ENCODE results near the gene RAB20. TPM values are rescaled to one million over a fixed set of nuclear protein-coding genes. Genes with fewer than 3 reads are reported as not detected.
A peak's percentile ranks its signal among the peaks of the same experiment; 100 is the strongest.

RAB20 gene
- total and polyA plus RNA-seq, 3 donors from 2014 or later: 22.0 to 41.1 (median 27.2) TPM

DNA sequence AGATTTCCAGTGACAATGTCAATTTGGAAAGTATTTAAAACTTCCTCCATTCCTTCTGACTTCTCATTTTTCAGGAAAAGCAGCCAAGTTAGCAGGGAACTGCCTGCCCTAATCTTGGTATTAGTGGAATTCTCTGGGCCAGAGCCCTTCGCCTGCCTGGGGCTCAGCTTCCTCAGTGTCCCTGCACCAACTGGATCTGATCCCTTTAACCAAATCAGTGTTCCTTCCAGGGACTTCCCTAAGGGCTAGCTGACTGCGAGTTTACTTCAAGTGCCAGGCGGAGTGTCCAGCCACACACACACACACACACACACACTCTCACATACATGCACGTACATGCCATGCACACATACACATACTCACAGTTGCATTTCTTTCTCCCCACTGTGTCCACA, 20.0 kb downstream of the RAB20 start:
- peak overlapping the region; percentile 13 to 77 for H3K27ac ChIP-seq
- no peak for DNase-seq
- intact Hi-C loops (cut with DNase I; ENCODE audit: low total_unique reads): no loop called here

DNA sequence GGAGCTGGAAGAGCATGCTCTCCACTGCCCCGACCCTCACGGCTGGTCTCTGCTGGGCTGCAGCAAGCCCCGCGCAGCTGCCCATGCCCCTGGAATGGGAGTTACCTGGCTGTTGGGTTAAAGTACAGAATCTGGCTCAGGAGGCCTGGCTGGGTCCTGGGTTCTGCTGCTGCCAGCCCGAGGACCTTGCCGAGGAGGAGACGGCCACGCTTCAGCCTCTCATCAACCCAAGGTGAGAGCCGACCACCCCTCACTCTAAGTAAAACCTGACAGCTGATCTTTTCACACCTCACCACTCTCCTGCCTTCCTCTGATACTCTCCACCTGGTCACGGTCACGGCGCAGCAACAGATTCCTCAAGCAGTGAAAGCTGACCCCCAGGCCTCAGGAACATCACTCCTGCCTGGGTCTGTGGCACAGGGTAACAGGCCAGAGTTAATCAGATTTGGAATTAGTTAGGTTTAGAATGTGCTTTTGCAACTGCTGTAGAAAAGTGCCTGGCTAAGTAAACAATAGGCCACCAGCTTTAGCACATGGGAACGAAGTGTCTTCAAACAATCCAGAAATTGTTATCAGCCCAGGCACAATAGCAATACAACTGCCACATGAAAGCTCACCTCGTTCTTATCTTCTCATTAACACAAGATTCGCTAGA, 20.5 kb downstream of the RAB20 start:
- no peak for TF ChIP-seq POLR2A (IDR thresholded peaks at IDR 0.05)
- TF ChIP-seq, protein P1, sequence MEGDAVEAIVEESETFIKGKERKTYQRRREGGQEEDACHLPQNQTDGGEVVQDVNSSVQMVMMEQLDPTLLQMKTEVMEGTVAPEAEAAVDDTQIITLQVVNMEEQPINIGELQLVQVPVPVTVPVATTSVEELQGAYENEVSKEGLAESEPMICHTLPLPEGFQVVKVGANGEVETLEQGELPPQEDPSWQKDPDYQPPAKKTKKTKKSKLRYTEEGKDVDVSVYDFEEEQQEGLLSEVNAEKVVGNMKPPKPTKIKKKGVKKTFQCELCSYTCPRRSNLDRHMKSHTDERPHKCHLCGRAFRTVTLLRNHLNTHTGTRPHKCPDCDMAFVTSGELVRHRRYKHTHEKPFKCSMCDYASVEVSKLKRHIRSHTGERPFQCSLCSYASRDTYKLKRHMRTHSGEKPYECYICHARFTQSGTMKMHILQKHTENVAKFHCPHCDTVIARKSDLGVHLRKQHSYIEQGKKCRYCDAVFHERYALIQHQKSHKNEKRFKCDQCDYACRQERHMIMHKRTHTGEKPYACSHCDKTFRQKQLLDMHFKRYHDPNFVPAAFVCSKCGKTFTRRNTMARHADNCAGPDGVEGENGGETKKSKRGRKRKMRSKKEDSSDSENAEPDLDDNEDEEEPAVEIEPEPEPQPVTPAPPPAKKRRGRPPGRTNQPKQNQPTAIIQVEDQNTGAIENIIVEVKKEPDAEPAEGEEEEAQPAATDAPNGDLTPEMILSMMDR (IDR thresholded peaks at IDR 0.05): no peak
- intact Hi-C loops (cut with DNase I; ENCODE audit: low total_unique reads): no loop called here

More for the DNA sequence above, 20.0 kb downstream of the RAB20 start:
- Histone ChIP-seq H3K4me3 (no peak overlapping the region), H3K4me1 (peaks cover 33% of the 10 kb centered on the region), H3K9me3 (no peaks in the 10 kb centered on the region), H3K36me3 (ENCODE audit: low read depth, missing control alignments) (no peaks in the 10 kb centered on the region), H3K27me3 (no peaks in the 10 kb centered on the region)
- TF ChIP-seq, protein P1 (IDR thresholded peaks at IDR 0.05): no peak
- TF ChIP-seq POLR2A (IDR thresholded peaks at IDR 0.05): no peak
- WGBS, 2 donors: 37 to 47% methylated on average over 4 of the region's 4 CpGs

DNA sequence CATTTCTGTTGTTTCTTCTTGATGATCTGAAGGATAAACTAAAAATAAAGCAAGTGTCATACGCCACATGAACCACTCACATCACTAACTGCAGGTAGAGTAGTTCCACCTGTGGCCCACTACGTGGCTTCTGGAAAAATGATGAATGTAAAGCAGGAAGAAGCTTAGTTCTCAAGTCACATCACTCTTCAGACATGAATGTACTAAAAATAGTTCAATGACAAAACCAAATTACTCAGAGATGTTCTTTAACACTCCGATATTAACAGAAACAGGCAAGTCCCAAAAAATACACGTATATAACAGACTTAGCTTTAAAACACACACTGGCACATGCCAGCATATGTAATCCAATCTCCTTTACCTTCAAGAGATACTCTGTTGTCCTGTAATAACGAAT, 21.6 kb downstream of the RAB20 start:
- TF ChIP-seq, protein P1 (IDR thresholded peaks at IDR 0.05): no peak
- no peak for TF ChIP-seq POLR2A (IDR thresholded peaks at IDR 0.05)
- Histone ChIP-seq H3K36me3 (ENCODE audit: low read depth, missing control alignments) (no peaks in the 10 kb centered on the region), H3K4me3 (no peak overlapping the region), H3K27me3 (no peaks in the 10 kb centered on the region), H3K27ac (peak overlapping the region in 1 of 2 donors; percentile 3), H3K4me1 (peaks cover 30% of the 10 kb centered on the region), H3K9me3 (no peaks in the 10 kb centered on the region)
- intact Hi-C loops (cut with DNase I; ENCODE audit: low total_unique reads): no loop called here
- DNase-seq: no peak
- WGBS, 2 donors: 69 to 79% methylated on average over 5 of the region's 5 CpGs

More for the DNA sequence above, 20.5 kb downstream of the RAB20 start:
- 61 to 70% methylated on average over 14 to 15 of the region's 15 CpGs for WGBS, 2 donors
- H3K9me3 ChIP-seq: no peaks in the 10 kb centered on the region
- H3K4me3 ChIP-seq: no peak overlapping the region
- no peak for DNase-seq
- H3K27me3 ChIP-seq: no peaks in the 10 kb centered on the region
- H3K27ac ChIP-seq: peak overlapping the region; percentile 13 to 77
- H3K36me3 ChIP-seq (ENCODE audit: low read depth, missing control alignments): no peaks in the 10 kb centered on the region
- peaks cover 30% of the 10 kb centered on the region for H3K4me1 ChIP-seq

DNA sequence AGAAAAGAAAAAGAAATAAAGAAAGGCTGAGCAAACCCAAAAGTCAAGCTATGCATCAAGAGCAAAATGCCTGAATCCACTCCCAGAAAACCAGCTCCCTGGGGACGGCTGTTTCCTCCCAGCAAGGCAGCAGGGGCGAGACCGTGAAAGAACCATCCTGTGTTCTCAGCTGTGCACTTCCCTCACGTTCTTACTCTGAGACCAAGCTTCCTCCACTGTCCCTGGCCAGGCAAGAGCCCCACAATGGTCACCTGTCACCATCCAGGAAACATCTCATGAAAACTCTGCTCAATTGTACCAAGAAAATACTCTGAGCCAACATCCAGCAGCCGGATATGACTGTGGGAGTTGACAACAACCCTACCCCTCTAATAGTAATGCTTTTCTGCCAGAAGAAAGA, 22.9 kb downstream of the RAB20 start:
- intact Hi-C loops (cut with DNase I; ENCODE audit: low total_unique reads): no loop called here
- Histone ChIP-seq H3K4me1 (peaks cover 30% of the 10 kb centered on the region), H3K27ac (no peak overlapping the region), H3K4me3 (no peak overlapping the region), H3K9me3 (no peaks in the 10 kb centered on the region), H3K36me3 (ENCODE audit: low read depth, missing control alignments) (no peaks in the 10 kb centered on the region), H3K27me3 (no peaks in the 10 kb centered on the region)
- TF ChIP-seq, protein P1 (IDR thresholded peaks at IDR 0.05): no peak
- TF ChIP-seq POLR2A (IDR thresholded peaks at IDR 0.05): no peak
- WGBS, 2 donors: 22 to 39% methylated on average over 5 of the region's 5 CpGs
- DNase-seq: peak; percentile 75

Data from testis (tissue), 3 donors.